Prostate gland (tissue), 2 donors: ENCODE results near the gene ATXN1. TPM values are rescaled to one million over a fixed set of nuclear protein-coding genes. Genes with fewer than 3 reads are reported as not detected.

Experiments
- DNase-seq: peaks from one replicate; pipeline ENCODE4 v3.0.0-alpha.2; 2019; ENCODE audit warnings: low spot score
- H3K27ac ChIP-seq, 2 donors: fragments of 200-600 bp; sonication (generic); 2 replicates each; pipeline ENCODE4 v1.5.1; 2017 to 2019
- H3K27me3 ChIP-seq: fragments of 200-600 bp; sonication (generic); replicated peaks from 2 replicates; pipeline ENCODE4 v1.5.1; 2019; ENCODE audit not compliant: insufficient read depth
- H3K36me3 ChIP-seq, 2 donors: fragments of 200-600 bp; sonication (generic); 1 replicate in 1 of 2; 2 replicates in 1 of 2; pipeline versions ENCODE4 v1.5.1 to v1.8.1; 2017 to 2019
- H3K4me1 ChIP-seq: fragments of 200-600 bp; sonication (generic); replicated peaks from 2 replicates; pipeline ENCODE4 v1.5.1; 2019
- H3K4me3 ChIP-seq, 2 donors: fragments of 200-600 bp; sonication (generic); 2 replicates each; pipeline ENCODE4 v1.5.1; 2017 to 2019
- H3K9me3 ChIP-seq: fragments of 200-600 bp; sonication (generic); 2 replicates; pipeline ENCODE4 v1.5.1; 2017
- CTCF ChIP-seq, 4 experiments: fragments of 200-600 bp in 2 of 4; fragments of 450-650 bp in 2 of 4; sonication (generic) in 2 of 4; IDR thresholded peaks; 1 replicate in 3 of 4; 2 replicates in 1 of 4; pipeline ENCODE4 v1.5.1; 2016 to 2019; ENCODE audit warnings: antibody characterized with exemption in 4 of 4, mild to moderate bottlenecking in 2 of 4, moderate library complexity in 2 of 4
- POLR2A ChIP-seq: fragments of 450-650 bp; IDR thresholded peaks from one replicate; pipeline ENCODE4 v1.6.1; 2016; ENCODE audit warnings: antibody characterized with exemption, mild to moderate bottlenecking
- POLR2AphosphoS5 ChIP-seq: sonication (generic); formaldehyde crosslinking; IDR thresholded peaks from one replicate; pipeline ENCODE4 v1.6.1; 2017; ENCODE audit warnings: antibody characterized with exemption
- WGBS: methylation state at CpG from one replicate; pipeline ENCODE4 v1.1.5; 2018; 5-methylcytosine and 5-hydroxymethylcytosine counted together
- intact Hi-C: fragments of 100-400 bp; cut with DNase I; formaldehyde crosslinking; loops from one replicate; pipeline ENCODE4 v1.14.2; 2022
- total RNA-seq, 2 donors: library from RNA; depleted of rRNA; stranded (reverse); fragments of >200 nt; gene quantifications; one replicate each; pipeline ENCODE4 v1.1.0, GENCODE V29; 2016

ATXN1 gene
- total RNA-seq, 2 donors from 2014 or later: 28.5 to 89.0 TPM

GRCh38 chr6:16644540-16645250 lies 116.6 kb downstream of the ATXN1 start:
- no peaks in the 10 kb centered on the region for H3K9me3 ChIP-seq
- no peak overlapping the region for H3K27ac ChIP-seq
- H3K27me3 ChIP-seq: no peaks in the 10 kb centered on the region
- 96% methylated on average over 8 of the region's 8 CpGs for WGBS
- no peak for DNase-seq
- H3K36me3 ChIP-seq: no peaks in the 10 kb centered on the region
- intact Hi-C loops: no loop called here
- TF ChIP-seq CTCF (IDR thresholded peaks at IDR 0.05): no peak
- no peak for TF ChIP-seq POLR2A
- no peak for TF ChIP-seq POLR2AphosphoS5
- H3K4me3 ChIP-seq: no peak overlapping the region
- no peaks in the 10 kb centered on the region for H3K4me1 ChIP-seq

DNA sequence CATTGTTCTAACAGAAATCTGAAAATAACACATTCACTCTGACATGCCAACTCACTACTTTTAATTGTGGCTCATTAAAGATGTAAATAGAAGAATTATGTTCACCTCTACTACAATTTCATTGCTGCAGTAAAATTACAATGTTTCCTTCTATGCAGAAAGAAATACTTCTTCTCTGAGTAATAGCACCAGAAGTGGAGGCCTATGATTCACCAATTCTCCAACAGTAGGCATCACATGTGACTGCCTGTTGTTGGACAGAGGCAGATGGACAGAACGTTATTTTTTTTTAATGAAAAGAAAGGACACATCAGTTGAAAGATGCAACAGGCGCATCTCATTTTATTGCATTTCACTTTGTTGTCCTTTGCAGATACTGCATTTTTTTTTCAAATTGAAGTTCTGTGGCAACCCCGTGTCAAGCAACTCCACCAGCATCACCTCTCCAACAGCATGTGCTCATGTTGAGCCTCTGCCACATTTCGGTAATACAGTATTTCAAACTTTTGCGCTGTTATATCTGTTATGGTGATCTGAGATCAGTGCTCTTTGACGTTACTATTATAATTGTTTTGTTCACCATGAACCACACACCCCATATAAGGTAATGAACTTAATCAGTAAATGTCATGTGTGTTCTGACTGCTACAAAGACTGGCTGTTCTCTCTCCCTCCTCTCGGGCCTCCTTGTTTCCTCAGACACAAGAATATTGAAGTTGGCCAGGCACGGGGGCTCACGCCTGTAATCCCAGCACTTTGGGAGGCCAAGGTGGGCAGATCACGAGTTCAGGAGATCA lies 121.4 kb downstream of the ATXN1 start:
- Histone ChIP-seq H3K27me3 (no peaks in the 10 kb centered on the region), H3K9me3 (no peaks in the 10 kb centered on the region), H3K36me3 (no peaks in the 10 kb centered on the region), H3K4me3 (no peak overlapping the region), H3K4me1 (no peaks in the 10 kb centered on the region), H3K27ac (no peak overlapping the region)
- intact Hi-C loops: no loop called here
- 84% methylated on average over 10 of the region's 10 CpGs for WGBS
- DNase-seq: no peak
- TF ChIP-seq CTCF (IDR thresholded peaks at IDR 0.05) (no peak), POLR2AphosphoS5 (no peak), POLR2A (no peak)

DNA sequence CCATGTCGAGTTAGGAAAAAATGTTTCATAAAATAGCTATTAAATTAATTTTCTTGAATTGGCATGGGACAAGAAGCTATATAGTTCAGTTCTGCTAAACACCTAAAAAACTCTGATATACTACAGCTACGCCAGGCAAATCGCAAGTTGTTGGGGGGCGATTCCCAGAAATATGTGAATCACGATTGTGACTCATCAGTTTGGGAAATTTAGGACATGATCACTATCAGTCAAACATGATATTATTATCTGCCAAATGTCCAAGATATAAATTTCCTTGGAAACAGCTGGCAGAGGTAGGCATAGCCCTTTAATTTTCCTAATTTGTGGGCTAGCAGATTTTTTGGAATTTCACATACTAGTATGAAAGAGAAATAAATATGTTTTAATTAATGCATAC lies 123.6 kb downstream of the ATXN1 start:
- intact Hi-C loops: no loop called here
- TF ChIP-seq POLR2AphosphoS5 (no peak), CTCF (IDR thresholded peaks at IDR 0.05) (no peak), POLR2A (no peak)
- 93% methylated on average over 5 of the region's 5 CpGs for WGBS
- Histone ChIP-seq H3K9me3 (no peaks in the 10 kb centered on the region), H3K27me3 (no peaks in the 10 kb centered on the region), H3K27ac (no peak overlapping the region), H3K36me3 (no peaks in the 10 kb centered on the region), H3K4me1 (no peaks in the 10 kb centered on the region), H3K4me3 (no peak overlapping the region)
- DNase-seq: no peak

GRCh38 chr6:16635810-16636602 lies 125.3 kb downstream of the ATXN1 start:
- no peak overlapping the region for H3K27ac ChIP-seq
- DNase-seq: peak; percentile 27
- H3K27me3 ChIP-seq: no peaks in the 10 kb centered on the region
- no peaks in the 10 kb centered on the region for H3K9me3 ChIP-seq
- no peak overlapping the region for H3K4me3 ChIP-seq
- intact Hi-C loops: no loop called here
- WGBS: 32% methylated on average over 14 of the region's 14 CpGs
- H3K4me1 ChIP-seq: no peaks in the 10 kb centered on the region
- no peaks in the 10 kb centered on the region for H3K36me3 ChIP-seq
- TF ChIP-seq POLR2A (no peak), CTCF (IDR thresholded peaks at IDR 0.05) (no peak), POLR2AphosphoS5 (peak; percentile 12)
